Measurements from ENCODE around the gene SULT4A1. TPM values are rescaled to one million over a fixed set of nuclear protein-coding genes. Genes with fewer than 3 reads are reported as not detected.
A peak's percentile ranks its signal among the peaks of the same experiment; 100 is the strongest.

Gene SULT4A1
- total and polyA plus RNA-seq, 3 experiments from 2014 or later, result not detected

GRCh38 chr22:43900206-43900605 is 37.9 kb upstream of the SULT4A1 start:
- POLR2A ChIA-PET, result no interaction called here
- CTCF ChIA-PET, result interaction anchor here (1.8 kb wide), 1 partner anchor 15 kb away, joined by 5 read pairs; no protein-coding TSS in a partner anchor
- H3K27me3 Mint-ChIP-seq, result peaks cover 13 to 34% of the 10 kb centered on the region in 2 donors

GRCh38 chr22:43897751-43898261 is 35.5 kb upstream of the SULT4A1 start:
- Histone ChIP-seq H3K27ac (ENCODE audit: low read depth, low read length) (no peak overlapping the region), H3K36me3 (ENCODE audit: insufficient read depth, low read length) (no peaks in the 10 kb centered on the region), H3K9me3 (ENCODE audit: low read length) (no peaks in the 10 kb centered on the region), H3K4me1 (ENCODE audit: insufficient read depth, low read length) (no peaks in the 10 kb centered on the region), H3K4me3 (ENCODE audit: low read length) (no peak overlapping the region), H3K27me3 (ENCODE audit: insufficient read depth, low read length, poor library complexity, severe bottlenecking) (peaks cover 3% of the 10 kb centered on the region)
- H3K36me3 Mint-ChIP-seq, result no peaks in the 10 kb centered on the region
- H3K9me3 Mint-ChIP-seq, result no peaks in the 10 kb centered on the region
- POLR2A ChIA-PET, result no interaction called here
- H3K27me3 Mint-ChIP-seq, result peaks cover 19 to 29% of the 10 kb centered on the region in 2 donors
- H3K4me1 Mint-ChIP-seq, result no peaks in the 10 kb centered on the region
- CTCF ChIA-PET, result no interaction called here
- H3K4me3 Mint-ChIP-seq, result no peak overlapping the region
- no peak for DNase-seq
- H3K27ac Mint-ChIP-seq, result no peak overlapping the region

More at GRCh38 chr22:43900206-43900605, 37.9 kb upstream of the SULT4A1 start:
- H3K9me3 Mint-ChIP-seq, result no peaks in the 10 kb centered on the region
- no peaks in the 10 kb centered on the region for H3K4me1 ChIP-seq (ENCODE audit: insufficient read depth, low read length)
- H3K4me1 Mint-ChIP-seq, result no peaks in the 10 kb centered on the region
- H3K36me3 Mint-ChIP-seq, result no peaks in the 10 kb centered on the region
- no peak overlapping the region for H3K4me3 ChIP-seq (ENCODE audit: low read length)
- no peak overlapping the region for H3K27ac ChIP-seq (ENCODE audit: low read depth, low read length)
- no peaks in the 10 kb centered on the region for H3K36me3 ChIP-seq (ENCODE audit: insufficient read depth, low read length)
- H3K27me3 ChIP-seq (ENCODE audit: insufficient read depth, low read length, poor library complexity, severe bottlenecking), result no peaks in the 10 kb centered on the region
- no peak overlapping the region for H3K4me3 Mint-ChIP-seq
- DNase-seq, result no peak
- no peaks in the 10 kb centered on the region for H3K9me3 ChIP-seq (ENCODE audit: low read length)
- no peak overlapping the region for H3K27ac Mint-ChIP-seq

GRCh38 chr22:43895986-43896645 is 33.8 kb upstream of the SULT4A1 start:
- Mint-ChIP-seq H3K9me3 (no peaks in the 10 kb centered on the region), H3K4me1 (peaks cover 0 to 5% (median 0%) of the 10 kb centered on the region in 3 donors), H3K4me3 (no peak overlapping the region), H3K27me3 (peaks cover 26 to 30% of the 10 kb centered on the region in 2 donors), H3K36me3 (no peaks in the 10 kb centered on the region), H3K27ac (no peak overlapping the region)
- H3K27ac ChIP-seq (ENCODE audit: low read depth, low read length), result no peak overlapping the region
- H3K36me3 ChIP-seq (ENCODE audit: insufficient read depth, low read length), result no peaks in the 10 kb centered on the region
- no peaks in the 10 kb centered on the region for H3K4me1 ChIP-seq (ENCODE audit: insufficient read depth, low read length)
- CTCF ChIA-PET, result no interaction called here
- H3K27me3 ChIP-seq (ENCODE audit: insufficient read depth, low read length, poor library complexity, severe bottlenecking), result peaks cover 3% of the 10 kb centered on the region
- POLR2A ChIA-PET, result no interaction called here
- no peak overlapping the region for H3K4me3 ChIP-seq (ENCODE audit: low read length)
- no peak for DNase-seq
- H3K9me3 ChIP-seq (ENCODE audit: low read length), result no peaks in the 10 kb centered on the region

- H3K27ac Mint-ChIP-seq, result peak overlapping the region in 1 of 8 donors; percentile 14
- ChIA-PET CTCF (interaction anchor here (0.9 kb wide), 1 partner anchor 9 kb away, joined by 3 read pairs; no protein-coding TSS in a partner anchor), POLR2A (no interaction called here)
These were observed 31.8 kb upstream of the SULT4A1 start for GRCh38 chr22:43894122-43894521.

GRCh38 chr22:43893266-43893665 is 31.0 kb upstream of the SULT4A1 start:
- peaks cover 0 to 5% (median 0%) of the 10 kb centered on the region in 3 donors for H3K4me1 Mint-ChIP-seq
- H3K36me3 Mint-ChIP-seq, result no peaks in the 10 kb centered on the region
- Histone ChIP-seq H3K27me3 (ENCODE audit: insufficient read depth, low read length, poor library complexity, severe bottlenecking) (peaks cover 16% of the 10 kb centered on the region), H3K9me3 (ENCODE audit: low read length) (no peaks in the 10 kb centered on the region), H3K27ac (ENCODE audit: low read depth, low read length) (no peak overlapping the region), H3K36me3 (ENCODE audit: insufficient read depth, low read length) (no peaks in the 10 kb centered on the region), H3K4me1 (ENCODE audit: insufficient read depth, low read length) (no peaks in the 10 kb centered on the region), H3K4me3 (ENCODE audit: low read length) (no peak overlapping the region)
- peaks cover 45 to 47% of the 10 kb centered on the region in 2 donors for H3K27me3 Mint-ChIP-seq
- no peak overlapping the region for H3K4me3 Mint-ChIP-seq
- no peak overlapping the region for H3K27ac Mint-ChIP-seq
- DNase-seq, result no peak
- H3K9me3 Mint-ChIP-seq, result no peaks in the 10 kb centered on the region
- ChIA-PET CTCF (no interaction called here), POLR2A (no interaction called here)

More at GRCh38 chr22:43894122-43894521, 31.8 kb upstream of the SULT4A1 start:
- Histone ChIP-seq H3K27me3 (ENCODE audit: insufficient read depth, low read length, poor library complexity, severe bottlenecking) (peaks cover 16% of the 10 kb centered on the region), H3K9me3 (ENCODE audit: low read length) (no peaks in the 10 kb centered on the region), H3K4me3 (ENCODE audit: low read length) (no peak overlapping the region), H3K27ac (ENCODE audit: low read depth, low read length) (no peak overlapping the region), H3K4me1 (ENCODE audit: insufficient read depth, low read length) (no peaks in the 10 kb centered on the region), H3K36me3 (ENCODE audit: insufficient read depth, low read length) (no peaks in the 10 kb centered on the region)
- no peaks in the 10 kb centered on the region for H3K36me3 Mint-ChIP-seq
- H3K4me1 Mint-ChIP-seq, result peaks cover 0 to 5% (median 0%) of the 10 kb centered on the region in 3 donors
- peaks cover 39 to 45% of the 10 kb centered on the region in 2 donors for H3K27me3 Mint-ChIP-seq
- no peak for DNase-seq
- H3K4me3 Mint-ChIP-seq, result no peak overlapping the region
- no peaks in the 10 kb centered on the region for H3K9me3 Mint-ChIP-seq

- H3K4me3 ChIP-seq (ENCODE audit: low read length), result no peak overlapping the region
- H3K4me1 ChIP-seq (ENCODE audit: insufficient read depth, low read length), result no peaks in the 10 kb centered on the region
- Mint-ChIP-seq H3K9me3 (no peaks in the 10 kb centered on the region), H3K4me1 (peaks cover 0 to 5% (median 0%) of the 10 kb centered on the region in 3 donors), H3K36me3 (no peaks in the 10 kb centered on the region), H3K27me3 (peaks cover 49% of the 10 kb centered on the region in 2 donors), H3K4me3 (no peak overlapping the region), H3K27ac (no peak overlapping the region)
- peaks cover 16% of the 10 kb centered on the region for H3K27me3 ChIP-seq (ENCODE audit: insufficient read depth, low read length, poor library complexity, severe bottlenecking)
- ChIA-PET CTCF (no interaction called here), POLR2A (no interaction called here)
- H3K36me3 ChIP-seq (ENCODE audit: insufficient read depth, low read length), result no peaks in the 10 kb centered on the region
- DNase-seq, result no peak
- H3K9me3 ChIP-seq (ENCODE audit: low read length), result no peaks in the 10 kb centered on the region
- H3K27ac ChIP-seq (ENCODE audit: low read depth, low read length), result no peak overlapping the region
These were observed 30.0 kb upstream of the SULT4A1 start for GRCh38 chr22:43892183-43892894.

GRCh38 chr22:43891360-43892182 is 29.3 kb upstream of the SULT4A1 start, which contains the start of gene PNPLA5:
Gene PNPLA5 (minus strand): TSS chr22:43892013. CDS start chr22:43891880, 133 bp downstream.
- Mint-ChIP-seq H3K4me3 (no peak within 1 kb of the TSS), H3K9me3 (no peaks in the 10 kb centered on the region), H3K36me3 (no peaks in the 10 kb centered on the region), H3K27ac (no peak within 1 kb of the TSS), H3K27me3 (peaks cover 51 to 55% of the 10 kb centered on the region in 2 donors), H3K4me1 (peaks cover 0 to 5% (median 0%) of the 10 kb centered on the region in 3 donors)
- H3K4me3 ChIP-seq (ENCODE audit: low read length), result no peak within 1 kb of the TSS
- no peaks in the 10 kb centered on the region for H3K9me3 ChIP-seq (ENCODE audit: low read length)
- peaks cover 16% of the 10 kb centered on the region for H3K27me3 ChIP-seq (ENCODE audit: insufficient read depth, low read length, poor library complexity, severe bottlenecking)
- no peaks in the 10 kb centered on the region for H3K36me3 ChIP-seq (ENCODE audit: insufficient read depth, low read length)
- no peaks in the 10 kb centered on the region for H3K4me1 ChIP-seq (ENCODE audit: insufficient read depth, low read length)
- ChIA-PET POLR2A (no interaction called here), CTCF (no interaction called here)
- DNase-seq, result no peak
- no peak within 1 kb of the TSS for H3K27ac ChIP-seq (ENCODE audit: low read depth, low read length)
